H9 (cell line): Measurements from ENCODE around the gene TADA2B. TPM values are rescaled to one million over a fixed set of nuclear protein-coding genes. Genes with fewer than 3 reads are reported as not detected.

ENCODE experiments used
- DNase-seq: peaks from one replicate; pipeline ENCODE4 v3.0.0-alpha.2; 2017
- H2AFZ ChIP-seq: one replicate; pipeline ENCODE4 v1.6.1; 2013; ENCODE audit warnings: mild to moderate bottlenecking, low read length, control low read depth, moderate library complexity
- H2AK5ac ChIP-seq: 2 replicates; pipeline ENCODE4 v1.6.1; 2013; ENCODE audit warnings: low read length, control low read depth, mixed read lengths; ENCODE audit not compliant: insufficient read length
- H2BK120ac ChIP-seq: one replicate; pipeline ENCODE4 v1.6.1; 2013; ENCODE audit warnings: low read depth, mild to moderate bottlenecking, low read length, control low read depth, inconsistent platforms; ENCODE audit not compliant: poor library complexity, severe bottlenecking
- H2BK12ac ChIP-seq: 2 replicates; pipeline ENCODE4 v1.6.1; 2013; ENCODE audit warnings: low read length, control low read depth, mixed read lengths, low read depth; ENCODE audit not compliant: insufficient read length
- H2BK15ac ChIP-seq: 2 replicates; pipeline ENCODE4 v1.6.1; 2013; ENCODE audit warnings: low read depth, low read length, control low read depth
- H2BK20ac ChIP-seq: one replicate; pipeline ENCODE4 v1.6.1; 2013; ENCODE audit warnings: low read depth, mild to moderate bottlenecking, low read length, control low read depth, inconsistent platforms; ENCODE audit not compliant: poor library complexity, severe bottlenecking
- H2BK5ac ChIP-seq: 2 replicates; pipeline ENCODE4 v1.6.1; 2013; ENCODE audit warnings: low read length, control low read depth, mixed read lengths; ENCODE audit not compliant: insufficient read length
- H3K14ac ChIP-seq: 2 replicates; pipeline ENCODE4 v1.6.1; 2013; ENCODE audit warnings: low read length, control low read depth; ENCODE audit not compliant: insufficient read depth
- H3K18ac ChIP-seq: 2 replicates; pipeline ENCODE4 v1.6.1; 2013; ENCODE audit warnings: low read depth, mild to moderate bottlenecking, mixed read lengths, low read length, control low read depth; ENCODE audit not compliant: insufficient read length
- H3K23ac ChIP-seq: 2 replicates; pipeline ENCODE4 v1.6.1; 2013; ENCODE audit warnings: low read length, control low read depth, mixed read lengths, low read depth; ENCODE audit not compliant: insufficient read length
- H3K23me2 ChIP-seq: 2 replicates; pipeline ENCODE4 v1.6.1; 2013; ENCODE audit warnings: low read depth, mild to moderate bottlenecking, mixed read lengths, low read length, control low read depth; ENCODE audit not compliant: insufficient read length, poor library complexity, severe bottlenecking
- H3K27ac ChIP-seq: 2 replicates; pipeline ENCODE4 v1.5.1; 2013; ENCODE audit warnings: low read length, control low read depth, mixed read lengths, low read depth; ENCODE audit not compliant: insufficient read length
- H3K27me3 ChIP-seq: 2 replicates; pipeline ENCODE4 v1.6.1; 2013; ENCODE audit warnings: low read length, control low read depth, inconsistent platforms; ENCODE audit not compliant: insufficient read depth
- H3K4ac ChIP-seq: 2 replicates; pipeline ENCODE4 v1.6.1; 2013; ENCODE audit warnings: low read depth, mild to moderate bottlenecking, control low read depth, inconsistent platforms, low read length, moderate library complexity
- H3K4me1 ChIP-seq: 2 replicates; pipeline ENCODE4 v1.6.1; 2013; ENCODE audit warnings: low read length, control low read depth, inconsistent platforms; ENCODE audit not compliant: insufficient read depth
- H3K4me2 ChIP-seq: 2 replicates; pipeline ENCODE4 v1.6.1; 2013; ENCODE audit warnings: low read length, control low read depth, mixed read lengths; ENCODE audit not compliant: insufficient read length, insufficient read depth
- H3K56ac ChIP-seq: 2 replicates; pipeline ENCODE4 v1.6.1; 2013; ENCODE audit warnings: low read depth, mild to moderate bottlenecking, mixed read lengths, low read length, control low read depth; ENCODE audit not compliant: insufficient read length
- H3K79me1 ChIP-seq: 2 replicates; pipeline ENCODE4 v1.6.1; 2013; ENCODE audit warnings: low read depth, mild to moderate bottlenecking, moderate library complexity, low read length, control low read depth, inconsistent platforms; ENCODE audit not compliant: insufficient read depth, poor library complexity, severe bottlenecking
- H3K79me2 ChIP-seq: 2 replicates; pipeline ENCODE4 v1.6.1; 2013; ENCODE audit warnings: low read length, control low read depth, inconsistent platforms; ENCODE audit not compliant: insufficient read depth
- H3K9ac ChIP-seq: 2 replicates; pipeline ENCODE4 v1.6.1; 2013; ENCODE audit warnings: low read length, control low read depth, mixed read lengths; ENCODE audit not compliant: insufficient read length; ENCODE audit errors: extremely low read depth
- H3K9me3 ChIP-seq: one replicate; pipeline ENCODE4 v1.6.1; 2013; ENCODE audit warnings: low read depth, low read length, inconsistent platforms; ENCODE audit not compliant: control insufficient read depth
- H3T11ph ChIP-seq: one replicate; pipeline ENCODE4 v1.6.1; 2013; ENCODE audit warnings: mild to moderate bottlenecking, low read length, control low read depth, inconsistent platforms
- H4K20me1 ChIP-seq: one replicate; pipeline ENCODE4 v1.6.1; 2013; ENCODE audit not compliant: control insufficient read depth, insufficient read length, insufficient read depth
- H4K5ac ChIP-seq: 2 replicates; pipeline ENCODE4 v1.6.1; 2013; ENCODE audit warnings: low read depth, mild to moderate bottlenecking, mixed read lengths, low read length, control low read depth; ENCODE audit not compliant: insufficient read length
- H4K8ac ChIP-seq: replicated peaks from 2 replicates; pipeline ENCODE4 v1.6.1; 2013; ENCODE audit warnings: low read length, control low read depth, mixed read lengths, low read depth; ENCODE audit not compliant: insufficient read length
- H4K91ac ChIP-seq: 2 replicates; pipeline ENCODE4 v1.6.1; 2013; ENCODE audit warnings: low read depth, mild to moderate bottlenecking, moderate library complexity, mixed read lengths, low read length, control low read depth; ENCODE audit not compliant: insufficient read length
- H3K27ac Mint-ChIP-seq, 3 experiments: 2 replicates in 2 of 3; 3 replicates in 1 of 3; pipeline ENCODE4 v1.8.0; 2020 to 2021; ENCODE audit warnings: mixed read lengths in 3 of 3, mild to moderate bottlenecking in 1 of 3, moderate library complexity in 1 of 3
- H3K27me3 Mint-ChIP-seq: 2 replicates; pipeline ENCODE4 v1.8.0; 2021; ENCODE audit warnings: low read depth, mild to moderate bottlenecking, moderate library complexity, mixed read lengths
- H3K36me3 Mint-ChIP-seq, 3 experiments: 2 replicates in 2 of 3; 3 replicates in 1 of 3; pipeline ENCODE4 v1.8.0; 2020 to 2021; ENCODE audit warnings: low read depth in 3 of 3, mixed read lengths in 3 of 3; ENCODE audit not compliant: insufficient read depth in 1 of 3
- H3K4me1 Mint-ChIP-seq, 2 experiments: 2 replicates each; pipeline ENCODE4 v1.8.0; 2020; ENCODE audit warnings: mixed read lengths in 2 of 2
- H3K4me3 Mint-ChIP-seq, 2 experiments: 2 replicates in 1 of 2; 3 replicates in 1 of 2; pipeline ENCODE4 v1.8.0; 2020 to 2021; ENCODE audit warnings: mild to moderate bottlenecking in 2 of 2, mixed read lengths in 2 of 2, moderate library complexity in 1 of 2
- H3K9me3 Mint-ChIP-seq, 2 experiments: 2 replicates in 1 of 2; 3 replicates in 1 of 2; pipeline ENCODE4 v1.8.0; 2020; ENCODE audit warnings: mild to moderate bottlenecking in 2 of 2, mixed read lengths in 2 of 2, moderate library complexity in 1 of 2
- CTCF ChIP-seq: fragments of 200-600 bp; sonication (generic); conservative IDR thresholded peaks from 3 replicates; pipeline ENCODE4 v1.8.0; 2021; ENCODE audit warnings: antibody characterized with exemption, mild to moderate bottlenecking
- WGBS: extraction: QIAGEN DNeasy Blood & Tissue Kit; methylation state at CpG from one replicate; pipeline ENCODE4 v1.1.7; 2013; ENCODE audit warnings: missing lambda C conversion rate, low lambda C conversion rate, mixed read lengths; ENCODE audit not compliant: insufficient read length; ENCODE audit errors: extremely low coverage; 5-methylcytosine and 5-hydroxymethylcytosine counted together
- total RNA-seq: library from RNA; stranded (reverse); gene quantifications from 2 replicates; pipeline ENCODE4 v1.2.1, GENCODE V29; 2021

Gene TADA2B
- total RNA-seq, 1 experiment from 2014 or later, result 14.0 TPM

- Histone ChIP-seq H3K79me2 (peaks cover 16% of the 10 kb centered on the region; the same call in 1 of the 2 replicates), H3K9ac (peak overlapping the region; percentile 71), H2BK12ac (no peak overlapping the region), H2BK120ac (no peak overlapping the region), H3K23me2 (peaks cover 10% of the 10 kb centered on the region), H3K9me3 (no peaks in the 10 kb centered on the region), H3K18ac (no peak overlapping the region), H2BK5ac (no peak overlapping the region), H2BK15ac (no peak overlapping the region; the same call in 1 of the 2 replicates), H3K14ac (peak overlapping the region; percentile 67), H2AK5ac (no peak overlapping the region), H3T11ph (no peak overlapping the region), H4K8ac (no peak overlapping the region), H2AFZ (no peak overlapping the region), H4K91ac (no peak overlapping the region), H2BK20ac (no peak overlapping the region), H3K4me2 (peak overlapping the region; percentile 91), H3K27me3 (no peaks in the 10 kb centered on the region; the same call in 1 of the 2 replicates), H4K5ac (no peak overlapping the region), H3K79me1 (peaks cover 11% of the 10 kb centered on the region), H3K56ac (no peak overlapping the region), H3K27ac (no peak overlapping the region), H3K4ac (no peak overlapping the region), H4K20me1 (no peaks in the 10 kb centered on the region), H3K23ac (no peak overlapping the region), H3K4me1 (peaks cover 4% of the 10 kb centered on the region)
- TF ChIP-seq CTCF, result no peak
- no peaks in the 10 kb centered on the region for H3K9me3 Mint-ChIP-seq
- H3K27ac Mint-ChIP-seq, result no peak overlapping the region
- H3K27me3 Mint-ChIP-seq, result peaks cover 37% of the 10 kb centered on the region
- WGBS, result no CpG with 5 or more reads among the region's 13 CpGs
- peaks cover 15 to 24% of the 10 kb centered on the region in 2 experiments for H3K4me1 Mint-ChIP-seq
- H3K4me3 Mint-ChIP-seq, result peak overlapping the region; percentile 83 to 95
- H3K36me3 Mint-ChIP-seq, result peaks cover 20 to 39% (median 31%) of the 10 kb centered on the region in 3 experiments; a peak in 6 of 7 replicates
- DNase-seq, result no peak
These were observed 23.9 kb downstream of the TADA2B start for GRCh38 chr4:7067126-7067451.
